Type B pancreatic cell (in vitro differentiated cells): ENCODE results near the gene RGMB. TPM values are rescaled to one million over a fixed set of nuclear protein-coding genes. Genes with fewer than 3 reads are reported as not detected.

Source experiments
- DNase-seq: peaks from one replicate; pipeline ENCODE4 v3.0.0; 2021; ENCODE audit warnings: mixed read lengths; ENCODE audit not compliant: unreplicated experiment; ENCODE audit errors: extremely low spot score
- H3K27ac Mint-ChIP-seq: 2 replicates; pipeline ENCODE4 v1.8.0; 2021; ENCODE audit warnings: mild to moderate bottlenecking, mixed read lengths
- H3K27me3 Mint-ChIP-seq: 2 replicates; pipeline ENCODE4 v1.8.0; 2021; ENCODE audit warnings: mixed read lengths
- H3K36me3 Mint-ChIP-seq: 2 replicates; pipeline ENCODE4 v1.8.0; 2021; ENCODE audit warnings: mixed read lengths
- H3K4me1 Mint-ChIP-seq: one replicate; pipeline ENCODE4 v1.8.0; 2021; ENCODE audit warnings: mixed read lengths; ENCODE audit not compliant: unreplicated experiment
- H3K4me3 Mint-ChIP-seq: 2 replicates; pipeline ENCODE4 v1.8.0; 2021; ENCODE audit warnings: mild to moderate bottlenecking, mixed read lengths
- H3K9me3 Mint-ChIP-seq: 2 replicates; pipeline ENCODE4 v1.8.0; 2021; ENCODE audit warnings: mixed read lengths
- total RNA-seq: library from RNA; stranded (reverse); gene quantifications from 2 replicates; pipeline ENCODE4 v1.2.1, GENCODE V29; 2021; ENCODE audit warnings: low replicate concordance
- TF ChIP-seq, protein P1 (sequence below): fragments of 200-600 bp; sonication (generic); conservative IDR thresholded peaks from 2 replicates; pipeline ENCODE4 v1.5.0; 2021; ENCODE audit warnings: antibody characterized with exemption, mild to moderate bottlenecking

The RGMB gene
- total RNA-seq, 1 donor from 2014 or later = 36.5 TPM

DNA sequence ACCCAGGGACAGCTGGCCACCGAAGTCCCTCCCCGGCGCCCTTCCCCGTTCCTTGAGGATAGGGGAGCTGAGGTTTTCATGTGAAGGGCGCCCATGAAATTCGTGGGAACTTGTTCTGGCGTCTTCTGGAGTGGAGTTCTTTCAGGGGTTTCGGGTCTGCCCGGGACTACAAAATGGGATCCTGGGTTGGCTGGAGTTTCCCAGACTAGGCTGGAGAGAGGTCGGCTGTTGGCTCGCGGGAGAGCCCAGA lies 3.6 kb upstream of the RGMB start:
- DNase-seq = no peak
- H3K4me1 Mint-ChIP-seq = peaks cover 22% of the 10 kb centered on the region
- peak overlapping the region; percentile 62 for H3K27ac Mint-ChIP-seq
- no peaks in the 10 kb centered on the region for H3K36me3 Mint-ChIP-seq
- TF ChIP-seq, protein P1, sequence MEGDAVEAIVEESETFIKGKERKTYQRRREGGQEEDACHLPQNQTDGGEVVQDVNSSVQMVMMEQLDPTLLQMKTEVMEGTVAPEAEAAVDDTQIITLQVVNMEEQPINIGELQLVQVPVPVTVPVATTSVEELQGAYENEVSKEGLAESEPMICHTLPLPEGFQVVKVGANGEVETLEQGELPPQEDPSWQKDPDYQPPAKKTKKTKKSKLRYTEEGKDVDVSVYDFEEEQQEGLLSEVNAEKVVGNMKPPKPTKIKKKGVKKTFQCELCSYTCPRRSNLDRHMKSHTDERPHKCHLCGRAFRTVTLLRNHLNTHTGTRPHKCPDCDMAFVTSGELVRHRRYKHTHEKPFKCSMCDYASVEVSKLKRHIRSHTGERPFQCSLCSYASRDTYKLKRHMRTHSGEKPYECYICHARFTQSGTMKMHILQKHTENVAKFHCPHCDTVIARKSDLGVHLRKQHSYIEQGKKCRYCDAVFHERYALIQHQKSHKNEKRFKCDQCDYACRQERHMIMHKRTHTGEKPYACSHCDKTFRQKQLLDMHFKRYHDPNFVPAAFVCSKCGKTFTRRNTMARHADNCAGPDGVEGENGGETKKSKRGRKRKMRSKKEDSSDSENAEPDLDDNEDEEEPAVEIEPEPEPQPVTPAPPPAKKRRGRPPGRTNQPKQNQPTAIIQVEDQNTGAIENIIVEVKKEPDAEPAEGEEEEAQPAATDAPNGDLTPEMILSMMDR = no peak
- H3K9me3 Mint-ChIP-seq = no peaks in the 10 kb centered on the region
- peaks cover 26% of the 10 kb centered on the region for H3K27me3 Mint-ChIP-seq
- H3K4me3 Mint-ChIP-seq = peak overlapping the region; percentile 100

- Mint-ChIP-seq H3K27me3 (peaks cover 26% of the 10 kb centered on the region), H3K4me1 (peaks cover 26% of the 10 kb centered on the region), H3K4me3 (peak overlapping the region; percentile 100), H3K27ac (peak overlapping the region; percentile 86), H3K36me3 (no peaks in the 10 kb centered on the region), H3K9me3 (no peaks in the 10 kb centered on the region)
- no peak for DNase-seq
- TF ChIP-seq, protein P1 = no peak
These were observed 3.1 kb upstream of the RGMB start for GRCh38 chr5:98770209-98770910.

- Mint-ChIP-seq H3K4me1 (peaks cover 32% of the 10 kb centered on the region), H3K27ac (peak overlapping the region; percentile 86), H3K4me3 (peak overlapping the region; percentile 100), H3K27me3 (peaks cover 26% of the 10 kb centered on the region), H3K36me3 (no peaks in the 10 kb centered on the region), H3K9me3 (no peaks in the 10 kb centered on the region)
- TF ChIP-seq, protein P1 = no peak
- DNase-seq = no peak
These were observed 2.5 kb upstream of the RGMB start for GRCh38 chr5:98770911-98771322.

DNA sequence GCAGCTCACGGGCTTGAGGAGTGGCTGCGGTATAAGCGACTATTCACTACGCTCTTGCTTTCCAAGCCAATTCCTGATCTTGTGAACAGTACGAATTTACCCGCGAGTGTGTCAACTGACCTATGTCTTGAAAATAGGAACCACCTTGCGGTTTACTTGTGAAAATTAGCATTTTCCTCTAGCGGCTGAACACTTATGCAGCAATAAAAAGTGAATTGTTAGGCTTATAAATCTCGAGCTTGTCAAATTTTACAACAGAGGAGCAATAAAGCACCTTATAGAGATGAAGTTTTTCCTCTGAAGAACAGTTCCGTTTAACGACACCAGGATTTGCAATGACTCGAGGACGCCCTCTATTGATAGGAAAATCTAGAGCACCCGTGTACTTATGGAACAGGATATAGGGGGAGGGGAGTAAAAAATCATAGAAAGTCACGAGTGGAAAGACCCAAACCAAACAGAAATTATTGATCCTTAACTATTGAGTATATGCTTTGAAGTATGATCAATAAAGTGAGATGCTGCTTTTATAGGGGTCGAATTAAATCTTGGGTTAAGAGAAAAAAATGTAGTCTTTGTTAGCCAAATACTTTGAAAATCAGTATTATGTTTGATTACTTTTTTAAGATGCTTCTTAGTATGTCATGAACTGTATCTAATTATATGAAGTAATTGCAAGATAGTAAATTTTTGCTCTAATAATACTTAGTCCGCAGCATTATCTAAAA lies 1.9 kb upstream of the RGMB start:
- peaks cover 38% of the 10 kb centered on the region for H3K4me1 Mint-ChIP-seq
- no peak for DNase-seq
- H3K27ac Mint-ChIP-seq = peak overlapping the region; percentile 86
- H3K27me3 Mint-ChIP-seq = peaks cover 26% of the 10 kb centered on the region
- H3K9me3 Mint-ChIP-seq = no peaks in the 10 kb centered on the region
- H3K36me3 Mint-ChIP-seq = peaks cover 3% of the 10 kb centered on the region
- peak overlapping the region; percentile 100 for H3K4me3 Mint-ChIP-seq
- TF ChIP-seq, protein P1 = peak; percentile 95

DNA sequence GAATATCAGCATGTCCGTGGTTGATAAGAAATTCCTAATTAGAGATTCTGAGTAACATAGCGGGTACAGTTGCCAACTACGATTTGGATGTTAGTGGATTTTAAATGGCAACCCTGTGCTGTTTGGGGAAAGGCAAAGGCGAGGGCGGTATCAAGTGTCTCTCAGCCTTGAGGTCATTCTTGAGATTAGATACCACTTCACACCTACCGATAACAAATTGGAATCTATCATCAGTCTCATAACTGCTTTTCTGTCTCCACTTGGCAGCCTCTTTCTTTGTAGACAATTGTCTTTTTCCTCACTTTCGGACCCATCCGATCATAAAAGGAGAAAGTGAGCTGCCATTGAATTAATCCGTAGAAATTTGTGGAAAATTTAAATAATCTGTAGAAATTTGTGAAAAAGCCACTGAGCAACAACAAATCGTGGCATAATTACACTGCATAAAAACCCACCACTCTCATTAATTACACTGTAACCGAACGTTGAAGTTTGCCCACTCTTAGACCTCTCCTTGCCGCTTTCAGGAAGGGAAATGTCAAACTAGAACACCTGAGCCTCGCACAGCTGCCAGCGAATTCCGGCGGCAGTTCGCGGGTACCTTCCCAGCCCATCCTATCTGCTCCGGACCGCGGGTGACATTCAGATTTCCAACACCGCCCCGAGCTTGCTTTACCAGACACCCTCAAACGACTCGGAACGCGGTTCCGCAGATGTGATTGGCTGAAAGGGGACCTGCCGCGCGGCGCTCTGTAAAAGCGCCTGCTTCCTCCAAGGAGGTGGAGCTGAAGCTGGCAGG lies 849 bp upstream of the RGMB start:
- H3K4me3 Mint-ChIP-seq = peak overlapping the region; percentile 100
- H3K4me1 Mint-ChIP-seq = peaks cover 39% of the 10 kb centered on the region
- DNase-seq = no peak
- H3K9me3 Mint-ChIP-seq = no peaks in the 10 kb centered on the region
- H3K27ac Mint-ChIP-seq = peak overlapping the region; percentile 93
- H3K27me3 Mint-ChIP-seq = peaks cover 23% of the 10 kb centered on the region
- peaks cover 3% of the 10 kb centered on the region for H3K36me3 Mint-ChIP-seq
- TF ChIP-seq, protein P1 = no peak
